Gastroesophageal sphincter (tissue), 3 donors: ENCODE results near the gene ZNF503.

Experiments
- CTCF ChIP-seq, 4 experiments: fragments of 200-600 bp in 2 of 4; fragments of 450-650 bp in 2 of 4; sonication (generic) in 1 of 4; IDR thresholded peaks; one replicate each; pipeline ENCODE4 v1.5.1; 2017 to 2019; ENCODE audit warnings: antibody characterized with exemption in 4 of 4, mild to moderate bottlenecking in 2 of 4, moderate library complexity in 2 of 4
- POLR2A ChIP-seq, 2 donors: fragments of 450-650 bp; IDR thresholded peaks; one replicate each; pipeline ENCODE4 v1.6.1; 2017; ENCODE audit warnings: antibody characterized with exemption in 2 of 2, mild to moderate bottlenecking in 2 of 2, moderate library complexity in 1 of 2

DNA sequence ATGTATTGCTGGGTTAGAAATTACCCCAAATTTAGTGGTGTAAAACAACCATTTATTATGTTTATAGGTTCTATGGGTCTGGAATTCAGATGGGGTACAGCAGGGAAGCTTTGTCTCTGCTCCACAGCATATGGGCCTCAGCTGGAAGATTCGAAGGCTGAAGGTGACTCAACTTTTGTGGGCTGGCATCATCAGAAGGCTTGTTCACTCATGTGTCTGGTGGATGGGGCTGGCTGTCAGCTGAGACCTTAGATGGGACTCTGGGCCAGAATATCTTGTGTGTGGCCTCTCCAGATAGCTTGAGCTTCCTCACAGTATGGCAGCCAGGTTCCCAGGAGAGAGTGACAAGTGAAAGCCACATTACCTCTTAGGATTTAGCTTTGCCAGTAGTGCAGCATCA, 45.9 kb downstream of the ZNF503 start:
- TF ChIP-seq POLR2A (IDR thresholded peaks at IDR 0.05) (no peak), CTCF (IDR thresholded peaks at IDR 0.05) (no peak)
